H1 (cell line): ENCODE data around the gene AVPI1. TPM values are rescaled to one million over a fixed set of nuclear protein-coding genes. Genes with fewer than 3 reads are reported as not detected.

ENCODE experiments used
- polyA plus RNA-seq, 7 experiments: library from polyadenylated mRNA; depleted of rRNA in 3 of 7; stranded (reverse) in 5 of 7; unstranded in 2 of 7; fragments of >200 nt in 5 of 7; fragments of 200-250 nt in 2 of 7; gene quantifications; 1 replicate in 5 of 7; 2 replicates in 1 of 7; 4 replicates in 1 of 7; pipeline versions ENCODE4 v1.2.1 to v1.2.3, GENCODE V29; 2011 to 2013; ENCODE audit warnings: missing spikeins in 2 of 7, mixed read lengths in 2 of 7
- total RNA-seq: library from RNA; stranded (reverse); fragmentation: NEBNext Ultra II Directional; extraction: Animal tissue kit (Norgen Biotek cat#: 25700); gene quantifications from 2 replicates; pipeline ENCODE4 v1.2.1, GENCODE V29; 2021

Gene AVPI1
- total and polyA plus RNA-seq, 2 of the 8 experiments (the other 6 are each of a cell fraction or from before 2014, with no cell fraction given): 9.0 to 13.5 TPM

Other genes starting within 250 kb of the AVPI1 start
- 52.1 and 53.6 TPM in 2 replicates for gene EXOSC1, start 241.2 kb downstream of the AVPI1 start, total RNA-seq
- 58.6 and 68.1 TPM in 2 replicates for gene EXOSC1, start 241.2 kb downstream of the AVPI1 start, polyA plus RNA-seq (2011; rRNA removed)
- 45.9 and 50.4 TPM in 2 replicates for gene ZDHHC16, start 241.1 kb downstream of the AVPI1 start, total RNA-seq
- gene ZDHHC16, start 241.1 kb downstream of the AVPI1 start, polyA plus RNA-seq (2011; rRNA removed): 108 and 127 TPM in 2 replicates
- gene MMS19, start 188.8 kb downstream of the AVPI1 start, total RNA-seq: 128 and 130 TPM in 2 replicates
- 221 and 228 TPM in 2 replicates for gene MMS19, start 188.8 kb downstream of the AVPI1 start, polyA plus RNA-seq (2011; rRNA removed)
- gene UBTD1, start 188.3 kb downstream of the AVPI1 start, total RNA-seq: 22.3 and 23.1 TPM in 2 replicates
- gene UBTD1, start 188.3 kb downstream of the AVPI1 start, polyA plus RNA-seq (2011; rRNA removed): 36.2 and 48.8 TPM in 2 replicates
- not detected in 2 replicates for gene ANKRD2, start 114.5 kb downstream of the AVPI1 start, total RNA-seq
- not detected in 2 replicates for gene ANKRD2, start 114.5 kb downstream of the AVPI1 start, polyA plus RNA-seq (2011; rRNA removed)
- gene HOGA1, start 102.9 kb downstream of the AVPI1 start, total RNA-seq: 0.28 and 0.29 TPM in 2 replicates
- gene HOGA1, start 102.9 kb downstream of the AVPI1 start, polyA plus RNA-seq (2011; rRNA removed): 0.57 and 1.00 TPM in 2 replicates
- gene C10orf62, start 97.5 kb downstream of the AVPI1 start, total RNA-seq: not detected in 2 replicates
- gene C10orf62, start 97.5 kb downstream of the AVPI1 start, polyA plus RNA-seq (2011; rRNA removed): 0.05 TPM in 1 of 2 replicates, not detected in the other
- 10.6 and 13.6 TPM in 2 replicates for gene MORN4, start 53.7 kb downstream of the AVPI1 start, total RNA-seq
- gene MORN4, start 53.7 kb downstream of the AVPI1 start, polyA plus RNA-seq (2011; rRNA removed): 20.2 and 22.0 TPM in 2 replicates
- gene PI4K2A, start 46.6 kb downstream of the AVPI1 start, total RNA-seq: 21.9 and 22.9 TPM in 2 replicates
- gene PI4K2A, start 46.6 kb downstream of the AVPI1 start, polyA plus RNA-seq (2011; rRNA removed): 20.7 and 21.9 TPM in 2 replicates
- 33.1 and 37.3 TPM in 2 replicates for gene MARVELD1, start 26.5 kb upstream of the AVPI1 start, total RNA-seq
- gene MARVELD1, start 26.5 kb upstream of the AVPI1 start, polyA plus RNA-seq (2011; rRNA removed): 28.1 and 38.0 TPM in 2 replicates
- 19.8 and 22.7 TPM in 2 replicates for gene ZFYVE27, start 49.9 kb upstream of the AVPI1 start, total RNA-seq
- gene ZFYVE27, start 49.9 kb upstream of the AVPI1 start, polyA plus RNA-seq (2011; rRNA removed): 16.6 and 20.9 TPM in 2 replicates
- 3.3 and 3.9 TPM in 2 replicates for gene SFRP5, start 84.8 kb upstream of the AVPI1 start, total RNA-seq
- gene SFRP5, start 84.8 kb upstream of the AVPI1 start, polyA plus RNA-seq (2011; rRNA removed): 5.9 and 8.6 TPM in 2 replicates
- gene GOLGA7B, start 162.6 kb upstream of the AVPI1 start, total RNA-seq: 0.04 TPM in 1 of 2 replicates, not detected in the other
- 0.02 and 0.14 TPM in 2 replicates for gene GOLGA7B, start 162.6 kb upstream of the AVPI1 start, polyA plus RNA-seq (2011; rRNA removed)